Nephron progenitor cell (in vitro differentiated cells): ENCODE data around the gene CHTOP.
"Not testable (repeated sequence)": the region's sequence is repeated elsewhere in the genome, so short reads cannot be mapped to it uniquely, and the experiment has no call there.

Source experiments
- DNase-seq: peaks from one replicate; pipeline ENCODE4 v3.0.0; 2021
- H3K27ac Mint-ChIP-seq: 2 replicates; pipeline ENCODE4 v1.8.0; 2021; ENCODE audit warnings: mild to moderate bottlenecking, moderate library complexity, mixed read lengths
- H3K27me3 Mint-ChIP-seq: 2 replicates; pipeline ENCODE4 v1.8.0; 2021; ENCODE audit warnings: mild to moderate bottlenecking, low read depth, mixed read lengths; ENCODE audit not compliant: poor library complexity
- H3K36me3 Mint-ChIP-seq: 2 replicates; pipeline ENCODE4 v1.8.0; 2021; ENCODE audit warnings: low read depth, mixed read lengths
- H3K4me1 Mint-ChIP-seq: 2 replicates; pipeline ENCODE4 v1.8.0; 2021; ENCODE audit warnings: mixed read lengths
- H3K4me3 Mint-ChIP-seq: 2 replicates; pipeline ENCODE4 v1.8.0; 2021; ENCODE audit warnings: mild to moderate bottlenecking, moderate library complexity, mixed read lengths
- H3K9me3 Mint-ChIP-seq: 2 replicates; pipeline ENCODE4 v1.8.0; 2021; ENCODE audit warnings: mild to moderate bottlenecking, moderate library complexity, mixed read lengths
- CTCF ChIP-seq: fragments of 200-600 bp; sonication (generic); IDR thresholded peaks from 2 replicates; pipeline ENCODE4 v1.5.0; 2021; ENCODE audit warnings: antibody characterized with exemption

Gene CHTOP, protein sequence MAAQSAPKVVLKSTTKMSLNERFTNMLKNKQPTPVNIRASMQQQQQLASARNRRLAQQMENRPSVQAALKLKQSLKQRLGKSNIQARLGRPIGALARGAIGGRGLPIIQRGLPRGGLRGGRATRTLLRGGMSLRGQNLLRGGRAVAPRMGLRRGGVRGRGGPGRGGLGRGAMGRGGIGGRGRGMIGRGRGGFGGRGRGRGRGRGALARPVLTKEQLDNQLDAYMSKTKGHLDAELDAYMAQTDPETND

DNA sequence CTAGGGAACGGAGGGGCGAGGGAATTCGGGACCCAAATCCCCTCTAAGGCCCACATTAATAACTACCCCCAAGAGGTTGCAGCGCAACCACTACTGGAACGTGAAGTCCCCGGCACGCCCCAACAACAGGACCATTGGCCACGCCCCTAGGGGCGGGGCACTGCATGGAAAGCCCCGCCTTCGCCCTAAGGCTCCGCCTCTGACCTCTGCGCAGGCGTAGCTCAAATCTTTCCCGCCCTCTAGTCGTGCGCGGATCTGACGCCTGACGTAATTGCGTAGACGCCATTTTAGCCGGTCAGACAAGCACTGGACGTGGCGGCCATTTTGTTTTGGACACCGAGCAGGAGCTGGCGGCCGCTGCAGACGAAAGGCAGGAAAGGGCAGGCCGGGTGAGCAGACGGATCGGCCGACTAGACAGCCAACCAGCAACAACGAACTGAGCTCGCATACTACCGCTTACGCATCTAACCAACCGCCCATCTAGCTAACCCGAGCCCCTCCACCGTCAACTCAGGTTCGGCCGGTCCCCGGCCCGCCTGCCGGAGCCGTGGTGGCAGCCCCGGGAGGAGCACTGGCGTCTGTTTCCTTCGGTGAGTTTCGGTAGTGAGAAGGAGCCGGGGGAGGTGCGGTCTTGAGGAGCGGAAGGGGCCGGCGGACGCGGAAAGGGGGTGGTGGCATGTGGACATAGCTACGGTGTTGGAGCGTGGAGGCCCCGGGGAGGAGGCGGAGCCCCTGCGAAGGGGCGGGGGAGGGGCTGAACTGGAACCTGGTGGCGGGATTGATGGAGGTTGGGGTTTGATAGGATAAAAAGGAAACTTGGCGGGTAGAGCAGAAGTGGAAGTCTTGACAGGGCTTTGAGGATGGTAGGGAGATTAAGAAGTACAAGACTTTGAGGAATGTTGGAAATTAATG, at the start of gene CHTOP:
TSS of gene CHTOP (plus strand) at position 313 of the 912 bp plus-strand sequence. CDS start 2,523 bp downstream, outside the sequence.
- Mint-ChIP-seq H3K9me3 (peaks cover 12% of the 10 kb centered on the region), H3K36me3 (peaks cover 52% of the 10 kb centered on the region), H3K4me3 (peak within 1 kb of the TSS; percentile 96), H3K4me1 (peaks cover 82% of the 10 kb centered on the region), H3K27ac (peak within 1 kb of the TSS; percentile 100), H3K27me3 (peaks cover 3% of the 10 kb centered on the region)
- TF ChIP-seq CTCF, result no peak
- DNase-seq, result peak; percentile 93

DNA sequence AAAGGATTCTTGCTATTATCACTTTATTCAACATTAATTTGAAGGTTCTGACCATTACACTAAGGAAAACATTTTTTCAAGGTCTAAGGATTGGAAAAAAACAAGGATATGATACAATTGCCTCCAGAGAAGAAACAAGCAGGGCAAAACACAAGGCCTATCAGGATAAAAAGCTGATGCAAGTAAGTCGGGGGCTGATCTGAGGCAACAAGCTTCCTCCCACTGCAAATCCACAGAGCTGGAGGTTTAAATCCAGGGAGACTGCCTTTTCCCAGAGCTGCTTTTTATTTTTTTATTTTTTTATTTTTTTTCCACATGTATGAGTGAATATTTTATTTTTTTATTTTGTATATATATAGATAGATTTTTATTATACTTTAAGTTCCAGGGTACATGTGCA, 48.9 kb upstream of the CHTOP start:
- no peak for DNase-seq
- TF ChIP-seq CTCF, result no peak
- no peaks in the 10 kb centered on the region for H3K36me3 Mint-ChIP-seq
- H3K27me3 Mint-ChIP-seq, result peaks cover 9% of the 10 kb centered on the region
- no peak overlapping the region for H3K27ac Mint-ChIP-seq
- no peak overlapping the region for H3K4me3 Mint-ChIP-seq
- H3K9me3 Mint-ChIP-seq, result no peaks in the 10 kb centered on the region
- H3K4me1 Mint-ChIP-seq, result peaks cover 42% of the 10 kb centered on the region

DNA sequence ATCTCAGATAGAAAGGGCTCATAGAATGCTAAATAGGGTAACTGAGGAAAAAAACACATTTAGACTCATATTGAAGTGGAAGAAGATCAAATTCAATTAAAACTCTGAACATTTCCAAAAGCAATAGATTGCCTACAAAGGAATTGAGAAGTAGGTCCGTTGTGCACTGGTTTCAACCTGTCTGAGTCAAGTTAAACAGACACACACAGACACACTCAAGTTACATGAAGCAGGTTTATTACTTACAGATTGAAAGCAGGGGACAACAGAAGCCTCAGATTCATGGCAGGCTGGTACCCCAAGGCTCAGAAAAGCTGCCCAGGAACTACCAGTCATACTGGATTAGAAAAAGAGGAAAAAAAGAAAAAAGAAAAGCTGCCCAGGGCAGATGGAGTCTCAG, 47.5 kb upstream of the CHTOP start:
- H3K4me1 Mint-ChIP-seq, result peaks cover 42% of the 10 kb centered on the region
- H3K27me3 Mint-ChIP-seq, result peaks cover 9% of the 10 kb centered on the region
- no peaks in the 10 kb centered on the region for H3K36me3 Mint-ChIP-seq
- no peak for TF ChIP-seq CTCF
- H3K4me3 Mint-ChIP-seq, result no peak overlapping the region
- no peaks in the 10 kb centered on the region for H3K9me3 Mint-ChIP-seq
- DNase-seq, result no peak
- H3K27ac Mint-ChIP-seq, result peak overlapping the region; percentile 94

DNA sequence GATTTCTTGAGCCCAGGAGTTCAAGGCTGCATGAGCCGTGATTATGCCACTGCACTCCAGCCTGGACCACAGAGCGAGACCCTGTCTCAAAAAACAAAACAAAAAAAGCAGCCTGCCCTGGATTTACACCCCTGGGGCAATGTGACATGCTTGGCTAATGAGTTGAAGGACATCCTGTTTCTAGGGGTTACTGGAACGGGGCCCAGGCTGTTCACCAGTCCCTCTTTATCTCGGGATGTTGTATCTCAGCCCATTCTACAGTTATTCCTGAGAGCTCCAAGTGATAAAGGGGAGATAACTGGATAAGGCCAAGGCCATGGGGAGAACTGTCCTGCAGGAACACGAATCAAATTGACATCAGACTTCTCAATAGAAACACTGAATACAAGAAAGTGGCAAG, 46.6 kb upstream of the CHTOP start:
- Mint-ChIP-seq H3K36me3 (no peaks in the 10 kb centered on the region), H3K4me3 (no peak overlapping the region), H3K9me3 (no peaks in the 10 kb centered on the region), H3K27ac (no peak overlapping the region), H3K27me3 (peaks cover 9% of the 10 kb centered on the region), H3K4me1 (peaks cover 42% of the 10 kb centered on the region)
- no peak for DNase-seq
- no peak for TF ChIP-seq CTCF

DNA sequence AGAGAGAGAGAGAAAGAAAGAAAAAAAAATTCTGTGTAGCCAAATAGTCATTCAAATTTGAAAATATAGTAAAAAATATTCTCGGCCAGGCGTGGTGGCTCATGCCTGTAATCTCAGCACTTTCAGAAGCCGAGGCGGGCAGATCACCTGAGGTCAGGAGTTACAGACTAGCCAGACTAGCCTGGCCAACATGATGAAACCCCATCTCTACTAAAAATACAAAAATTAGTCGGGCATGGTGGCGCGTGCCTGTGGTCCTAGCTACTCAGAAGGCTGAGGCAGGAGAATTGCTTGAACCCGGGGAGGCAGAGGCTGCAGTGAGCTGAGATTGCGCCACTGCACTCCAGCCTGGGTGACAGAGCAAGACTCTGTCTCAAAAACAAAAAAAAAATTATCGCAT, 45.8 kb upstream of the CHTOP start:
- H3K4me3 Mint-ChIP-seq, H3K36me3 Mint-ChIP-seq, H3K27me3 Mint-ChIP-seq, H3K9me3 Mint-ChIP-seq, DNase-seq: not testable (repeated sequence)
- Mint-ChIP-seq H3K27ac (peak overlapping the region; percentile 50), H3K4me1 (peaks cover 49% of the 10 kb centered on the region)

DNA sequence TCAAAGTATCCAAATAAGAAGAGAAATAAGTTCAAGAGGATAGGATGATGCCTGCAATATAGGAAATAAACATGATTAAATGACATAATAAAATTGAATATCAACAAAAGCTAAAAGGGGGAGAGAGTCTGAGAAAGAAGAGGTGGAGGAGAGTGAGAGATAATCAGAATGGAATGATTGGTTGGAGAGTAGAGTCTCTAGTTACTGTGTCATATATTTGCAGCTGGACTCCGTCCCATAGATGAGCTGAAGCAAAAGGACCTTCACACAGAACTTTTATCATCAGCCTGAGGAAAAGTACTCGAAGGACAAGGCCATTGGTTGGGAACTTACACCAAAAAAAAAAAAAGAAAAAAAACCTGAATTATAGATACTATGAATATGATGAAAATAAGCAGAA, 45.4 kb upstream of the CHTOP start:
- Mint-ChIP-seq H3K27me3 (peaks cover 9% of the 10 kb centered on the region), H3K27ac (no peak overlapping the region), H3K36me3 (no peaks in the 10 kb centered on the region), H3K9me3 (no peaks in the 10 kb centered on the region), H3K4me3 (no peak overlapping the region), H3K4me1 (peaks cover 48% of the 10 kb centered on the region)
- no peak for TF ChIP-seq CTCF
- DNase-seq, result no peak
